Inflammatory macrophage treated with lipopolysaccharide for 4 hours (primary cell): ENCODE data around the gene IPO7.
A peak's percentile ranks its signal among the peaks of the same experiment; 100 is the strongest.
"Not testable (repeated sequence)": the region's sequence is repeated elsewhere in the genome, so short reads cannot be mapped to it uniquely, and the experiment has no call there.

Experiments
- DNase-seq: peaks from one replicate; pipeline ENCODE4 v3.0.0-alpha.2; 2020

Gene IPO7

DNA sequence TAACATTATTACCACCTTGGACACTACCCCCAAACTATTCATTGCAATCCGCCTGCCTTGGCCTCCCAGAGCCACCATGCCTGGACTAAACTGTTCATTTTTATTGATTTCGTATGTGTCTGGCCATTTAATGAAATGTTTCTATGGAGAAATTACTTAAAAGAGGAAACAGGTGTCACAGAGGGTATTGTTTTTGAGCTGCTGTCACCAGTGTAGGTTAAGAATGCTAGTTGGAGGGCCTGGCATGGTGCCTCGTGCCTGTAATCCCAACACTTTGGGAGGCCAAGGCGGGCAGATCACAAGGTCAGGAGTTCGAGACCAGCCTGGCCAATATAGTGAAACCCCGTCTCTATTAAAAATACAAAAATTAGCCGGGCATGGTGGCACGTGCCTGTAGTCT, 17.4 kb downstream of the IPO7 start:
- not testable (repeated sequence) for DNase-seq

DNA sequence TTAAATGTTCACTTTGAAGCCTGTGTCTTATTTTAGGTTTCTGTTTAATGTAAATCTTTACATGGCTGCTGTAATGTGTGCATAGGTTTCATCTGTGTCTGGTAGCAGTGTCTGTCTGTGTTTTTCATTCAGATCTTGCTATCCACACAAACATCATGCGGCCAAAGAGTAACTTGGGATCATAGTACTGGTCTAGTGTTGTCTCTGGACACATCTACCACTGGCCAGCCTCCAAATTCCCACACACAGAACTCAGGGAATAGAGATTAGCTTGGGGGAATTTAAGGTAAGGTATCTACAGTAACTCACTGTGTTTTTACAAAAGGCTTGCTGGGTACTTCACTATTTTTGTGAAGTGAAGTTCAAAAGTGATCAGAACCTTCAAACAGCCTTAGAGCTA, 44.3 kb downstream of the IPO7 start:
- no peak for DNase-seq

DNA sequence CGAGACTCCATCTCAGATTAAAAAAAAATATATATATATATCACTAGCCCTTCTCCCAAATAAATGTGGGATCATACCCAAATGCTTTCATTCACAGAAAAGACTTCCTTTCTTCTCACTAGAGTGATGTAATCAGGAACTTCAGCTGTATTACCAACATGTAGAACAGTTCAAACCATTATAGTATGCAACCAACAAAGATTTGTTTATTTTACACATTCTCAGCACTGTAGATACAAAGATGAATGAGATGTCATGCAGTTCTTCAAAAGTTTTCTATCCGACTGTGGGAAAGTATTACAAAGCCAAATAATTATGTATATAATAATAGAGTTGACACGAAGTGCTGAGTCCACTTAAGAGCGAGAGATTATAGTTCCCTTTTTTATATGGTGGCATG, 54.2 kb downstream of the IPO7 start:
- DNase-seq: no peak

DNA sequence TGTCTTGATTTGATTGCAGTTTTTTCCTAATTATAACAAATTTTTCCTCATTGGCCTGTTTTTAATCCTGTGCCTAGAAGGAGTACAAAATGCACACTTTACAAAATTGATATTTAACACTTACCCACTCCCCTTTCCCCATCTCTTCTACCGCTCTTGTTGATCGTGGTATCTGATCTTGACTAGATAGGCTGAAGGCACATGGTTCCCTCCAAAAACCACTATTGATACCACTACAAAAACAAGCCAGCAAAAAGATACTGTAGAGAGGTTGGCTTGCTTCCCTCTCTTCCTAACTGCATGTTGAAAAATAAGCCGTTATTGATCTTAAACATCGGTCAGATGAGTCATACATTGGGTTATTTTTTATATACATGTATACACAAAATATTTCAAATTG, 61.8 kb downstream of the IPO7 start:
- DNase-seq: no peak

DNA sequence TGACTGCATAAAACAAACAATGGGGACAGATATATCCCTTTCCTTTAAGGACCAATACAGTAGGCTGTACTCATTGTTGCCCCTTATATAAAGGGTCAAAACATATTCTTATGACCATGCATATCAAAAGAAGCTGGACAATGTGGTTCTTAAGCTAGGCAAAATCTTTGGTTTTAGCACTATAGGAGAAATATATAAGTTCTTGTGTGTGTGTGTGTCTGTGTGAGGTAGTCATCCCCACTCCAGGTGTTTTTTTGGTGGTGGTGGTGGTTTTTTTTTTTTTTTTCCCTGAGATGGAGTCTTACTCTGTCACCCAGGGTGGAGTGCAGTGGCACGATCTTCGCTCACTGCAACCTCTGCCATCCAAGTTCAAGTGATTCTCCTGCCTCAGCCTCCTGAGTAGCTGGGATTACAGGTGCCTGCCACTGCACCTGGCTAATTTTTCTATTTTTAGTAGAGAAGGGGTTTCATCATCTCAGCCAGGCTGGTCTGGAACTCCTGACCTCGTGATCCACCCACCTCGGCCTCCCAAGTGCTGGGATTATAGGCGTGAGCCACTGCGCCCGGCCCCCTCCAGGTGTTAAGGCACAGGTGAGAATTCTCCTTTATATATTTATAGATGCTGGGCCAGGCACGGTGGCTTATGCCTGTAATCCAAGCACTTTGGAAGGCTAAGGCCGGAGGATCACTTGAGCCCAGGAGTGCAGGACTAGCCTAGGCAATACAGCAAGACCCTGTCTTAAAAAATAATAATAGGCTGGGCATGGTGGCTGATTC, 64.3 kb downstream of the IPO7 start:
- no peak for DNase-seq

DNA sequence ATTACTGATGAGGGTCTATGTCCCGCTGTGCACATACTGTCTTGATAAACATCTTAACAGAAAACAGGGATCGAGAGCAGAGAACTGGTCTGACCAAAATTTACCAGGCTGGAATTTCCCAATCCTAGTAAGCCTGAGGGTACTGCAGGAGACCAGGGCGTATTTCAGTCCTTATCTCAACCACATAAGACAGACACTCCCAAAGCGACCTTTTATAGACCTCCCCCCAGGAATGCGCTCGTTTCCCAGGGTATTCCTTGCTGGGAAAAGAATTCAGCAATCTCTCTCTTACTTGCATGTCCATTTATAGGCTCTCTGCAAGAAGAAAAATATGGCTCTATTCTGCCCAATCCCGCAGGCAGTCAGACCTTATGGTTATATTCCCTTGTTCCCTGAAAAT, 67.6 kb downstream of the IPO7 start:
- DNase-seq: not testable (repeated sequence)

DNA sequence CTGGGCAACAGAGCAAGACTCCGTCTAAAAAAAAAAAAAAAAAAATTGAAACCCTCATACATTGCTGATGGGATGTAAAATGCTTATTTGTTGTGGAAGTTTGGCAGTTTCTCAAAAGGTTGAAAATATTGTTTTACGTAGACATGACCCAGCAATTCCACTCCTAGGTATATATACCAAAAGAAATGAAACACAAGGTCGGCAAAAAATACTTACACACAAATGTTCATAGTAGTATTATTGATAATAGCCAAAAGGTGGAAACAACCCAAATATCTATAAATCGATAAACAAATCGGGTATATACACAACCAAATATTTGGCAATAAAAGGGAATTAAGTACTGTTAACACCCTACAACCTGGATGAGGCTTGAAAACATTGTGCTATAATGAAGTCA, 71.3 kb downstream of the IPO7 start:
- DNase-seq: no peak

DNA sequence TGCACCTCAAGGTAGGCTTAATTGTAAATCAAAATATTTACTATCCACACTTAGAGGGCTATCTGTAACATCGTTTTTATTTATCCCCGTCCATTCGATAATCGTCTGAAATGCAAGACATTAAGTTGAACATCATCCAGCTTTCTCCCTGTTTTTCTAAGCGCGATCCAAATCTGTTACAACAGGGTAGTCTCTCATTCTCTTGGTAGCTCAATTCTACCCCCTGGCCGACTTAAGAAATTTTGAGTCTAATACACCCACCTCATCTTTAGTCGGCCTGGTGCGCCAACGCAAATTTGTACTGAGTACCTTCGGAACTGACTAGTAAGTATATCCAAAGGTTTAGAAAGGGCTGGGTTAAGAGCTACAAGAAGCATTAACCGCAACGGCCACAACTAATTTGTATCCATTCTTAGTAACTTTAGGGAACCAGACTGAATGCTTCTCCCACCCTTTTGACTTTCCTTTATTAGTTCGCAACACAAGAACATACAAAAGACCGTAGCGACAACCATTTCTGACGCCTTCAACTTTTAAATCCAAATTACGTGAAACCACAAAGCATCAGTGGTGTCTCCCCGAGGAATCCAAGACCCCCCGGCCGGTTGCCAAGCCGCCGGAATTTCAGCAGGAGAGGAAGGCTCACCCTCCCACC, 75.3 kb downstream of the IPO7 start:
- peak; percentile 60 for DNase-seq

DNA sequence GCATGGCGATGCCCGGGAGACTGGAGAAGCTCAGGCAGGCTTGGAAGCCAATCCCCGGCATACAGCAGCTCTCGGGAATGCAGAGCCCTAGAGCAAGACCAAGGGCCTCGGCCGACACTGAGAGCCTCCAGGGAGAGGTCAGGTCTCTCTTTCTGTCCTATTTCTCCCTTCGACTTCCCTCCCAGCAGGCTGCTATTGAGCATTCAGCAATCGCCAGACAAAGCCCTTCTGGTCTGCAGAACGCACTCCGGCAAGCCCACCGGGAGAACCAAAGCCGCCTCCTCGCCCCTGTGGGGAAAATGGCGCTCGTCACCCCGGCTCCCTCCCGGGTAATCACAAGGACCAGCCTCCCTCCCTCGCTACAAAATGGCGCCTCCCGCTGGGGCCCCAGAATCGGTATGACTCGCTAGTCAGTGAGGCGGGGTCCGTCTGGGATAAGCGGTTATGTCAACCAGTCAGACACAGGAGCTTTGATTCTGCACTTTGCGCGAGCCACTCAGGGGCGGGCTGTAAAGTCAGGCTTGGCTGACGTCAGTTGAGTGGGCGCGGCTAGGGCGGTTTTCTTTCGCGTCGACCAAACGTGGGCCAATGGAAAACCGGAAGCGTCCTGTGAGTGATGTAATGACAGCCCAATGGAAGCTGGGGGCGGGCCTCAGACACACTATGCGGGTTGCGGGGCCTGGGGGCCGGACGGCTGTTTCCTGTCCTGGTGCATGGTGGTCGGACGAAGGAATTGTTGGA, 76.0 kb downstream of the IPO7 start, which contains the start of gene ZNF143:
Gene ZNF143 (plus strand): TSS at position 691 of the 741 bp plus-strand sequence. CDS start 10,297 bp downstream, outside the sequence.
- peak; percentile 100 for DNase-seq

DNA sequence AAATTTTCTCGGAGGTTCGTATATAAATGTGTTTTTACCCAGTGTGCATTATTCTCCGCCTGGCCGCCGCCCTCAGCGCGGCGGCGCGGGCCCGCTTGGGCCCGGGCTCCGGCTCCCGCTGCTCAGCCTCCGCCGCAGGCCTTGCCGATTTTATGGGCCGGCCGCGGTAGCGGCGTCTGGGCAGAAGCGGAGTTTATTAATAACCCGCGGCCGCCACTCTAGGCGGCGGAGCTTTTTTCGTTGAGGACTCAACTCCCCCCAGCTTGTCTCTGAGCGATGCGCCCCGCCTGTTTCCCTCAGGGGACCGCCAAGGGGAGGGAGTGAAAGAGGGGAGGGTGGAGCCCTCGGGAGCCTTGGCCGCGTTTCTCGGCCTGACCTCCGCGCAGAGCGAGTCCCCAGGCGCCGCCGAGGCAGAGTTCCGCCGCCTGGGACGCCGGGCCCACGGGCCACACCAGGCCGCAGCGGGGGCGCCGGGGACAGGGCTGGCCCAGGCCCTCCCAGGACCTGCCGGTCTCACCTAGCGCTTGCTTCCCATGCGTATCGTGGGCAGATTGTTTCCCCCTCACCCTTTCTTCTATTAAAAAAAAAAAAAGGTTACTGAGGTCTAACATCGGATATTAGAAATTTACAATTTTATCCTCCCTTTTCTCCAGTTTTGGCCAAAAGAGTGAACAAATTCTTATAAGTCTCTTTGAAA, 76.8 kb downstream of the IPO7 start:
- peak; percentile 74 for DNase-seq

DNA sequence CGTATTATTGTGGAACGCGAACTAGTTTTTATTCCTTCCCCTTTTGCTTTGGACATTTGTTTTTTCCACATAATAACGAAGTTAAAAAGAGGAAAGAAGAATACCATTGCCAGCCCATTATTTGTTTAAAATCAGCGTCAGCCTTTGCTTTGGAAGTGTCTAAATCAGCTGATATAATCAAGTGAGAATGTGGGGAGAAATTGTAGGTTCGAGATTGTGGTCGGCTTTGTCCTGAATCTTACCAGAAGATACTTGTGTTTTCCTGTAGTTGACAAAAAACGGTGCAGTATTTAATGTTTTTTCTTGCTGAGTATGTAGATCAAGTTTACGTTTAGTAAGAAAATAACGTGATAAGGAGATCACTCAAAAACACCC, 77.3 kb downstream of the IPO7 start:
- peak; percentile 61 for DNase-seq

DNA sequence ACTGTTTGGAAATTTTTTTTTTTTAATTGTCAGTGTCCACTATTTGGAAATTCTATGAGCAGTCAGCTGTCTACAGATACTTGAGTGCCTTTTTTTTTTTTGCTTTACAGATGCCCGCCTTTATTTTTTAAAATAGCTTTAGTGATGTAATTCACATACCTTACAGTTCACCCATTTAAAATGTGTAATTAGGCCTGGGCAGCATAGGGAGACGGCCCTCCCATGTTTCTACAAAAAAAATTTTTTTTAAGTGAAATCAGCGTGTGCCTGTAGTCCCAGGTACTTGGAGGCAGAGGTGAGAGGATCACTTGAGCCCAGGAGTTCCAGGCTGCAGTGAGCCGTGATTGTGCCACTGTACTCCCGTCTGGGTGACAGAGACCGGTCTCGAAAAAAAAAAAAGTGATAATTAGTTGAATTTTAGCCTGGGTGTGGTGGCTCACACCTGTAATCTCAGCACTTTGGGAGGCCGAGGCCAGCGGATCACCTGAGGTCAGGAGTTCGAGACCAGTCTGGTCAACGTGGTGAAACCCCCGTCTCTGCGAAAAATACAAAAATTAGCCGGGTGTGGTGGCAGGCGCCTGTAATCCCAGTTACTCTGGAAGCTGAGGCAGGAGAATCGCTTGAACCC, 77.8 kb downstream of the IPO7 start:
- peak; percentile 16 for DNase-seq

DNA sequence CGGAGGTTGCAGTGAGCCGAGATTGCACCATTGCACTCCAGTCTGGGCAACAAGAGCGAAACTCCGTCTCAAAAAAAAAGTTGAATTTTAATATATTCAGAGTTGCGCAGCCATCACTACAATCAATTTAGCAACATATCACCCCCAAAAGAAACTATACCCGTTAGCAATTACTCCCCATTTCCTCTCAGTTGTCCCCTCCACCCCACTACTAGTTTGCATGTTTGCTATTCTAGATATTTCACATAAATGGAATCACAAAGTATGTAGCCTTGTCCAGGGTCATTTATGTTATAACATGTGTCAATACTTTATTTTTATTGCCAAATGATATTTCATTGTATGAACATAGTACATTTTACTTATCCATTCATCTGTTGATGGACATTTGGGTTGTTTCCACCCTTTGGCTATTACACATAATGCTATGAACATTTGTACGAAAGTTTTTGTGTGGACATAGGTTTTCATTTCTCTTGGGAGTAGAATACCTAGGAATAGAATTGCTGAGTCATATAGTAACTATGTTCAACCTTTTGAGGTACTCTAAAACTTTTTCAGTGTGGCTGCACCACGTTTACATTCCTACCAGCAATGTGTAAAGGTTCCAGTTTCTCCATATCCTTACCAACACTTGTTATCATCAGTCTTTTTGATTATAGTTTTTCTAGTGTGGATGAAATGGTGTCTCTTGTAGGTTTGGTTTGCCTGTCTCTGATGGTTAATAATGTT, 78.5 kb downstream of the IPO7 start:
- DNase-seq: no peak

DNA sequence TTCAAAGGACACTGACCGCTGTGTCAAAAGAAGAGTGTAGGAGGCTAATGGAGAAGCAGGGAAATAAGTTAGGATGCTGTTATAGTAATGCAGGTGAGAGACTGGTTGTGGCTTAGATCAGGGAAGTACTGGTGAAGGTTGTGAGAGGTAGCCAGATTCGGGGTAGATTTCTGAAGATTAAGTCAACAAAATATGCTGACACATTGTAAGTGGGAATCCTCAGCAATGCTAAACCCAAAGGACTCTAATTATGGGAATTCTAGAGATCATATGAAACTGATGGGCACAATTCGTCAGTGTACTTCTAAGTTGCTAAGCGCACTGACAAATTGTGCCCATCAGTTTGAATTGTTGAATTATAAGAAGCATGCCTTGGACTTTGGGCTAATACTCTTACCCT, 86.3 kb downstream of the IPO7 start:
- DNase-seq: no peak

DNA sequence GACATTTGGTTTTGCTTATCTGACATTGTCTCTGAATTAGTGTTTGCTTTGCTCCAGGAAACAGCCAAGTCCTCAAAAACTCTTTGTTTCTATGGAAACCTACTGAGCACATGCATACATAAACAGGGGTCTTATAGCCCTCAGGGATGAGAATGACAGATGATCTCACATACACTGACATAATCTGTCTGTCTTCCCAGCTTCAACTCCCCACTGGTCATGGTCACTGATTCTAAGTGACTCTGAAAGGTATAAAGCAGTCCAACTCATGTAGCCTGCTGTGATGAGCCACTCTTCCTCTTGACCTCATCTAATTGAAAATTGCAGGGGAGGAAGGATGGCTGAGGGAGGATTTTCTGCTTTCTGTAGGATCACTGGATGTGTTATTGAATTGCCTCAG, 89.0 kb downstream of the IPO7 start:
- no peak for DNase-seq

DNA sequence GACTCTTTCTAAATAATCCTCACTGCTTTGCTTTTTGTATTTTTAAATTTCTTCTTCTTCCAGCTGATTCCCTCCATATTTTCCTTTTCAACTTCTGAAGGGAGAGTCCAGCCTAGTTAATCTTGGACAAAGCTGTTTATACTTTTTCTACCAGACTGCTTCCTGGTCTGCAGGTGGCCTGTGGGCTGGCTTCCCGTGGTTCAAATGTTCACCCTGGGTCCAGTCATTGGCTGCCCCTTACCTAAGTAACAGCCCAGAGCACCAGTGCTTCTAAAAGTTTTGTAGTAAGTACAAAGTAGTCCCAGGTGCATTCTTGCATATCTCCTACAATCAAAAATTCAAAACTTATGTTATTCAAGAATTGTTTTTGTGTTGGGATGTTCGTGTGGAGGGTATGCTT, 95.4 kb downstream of the IPO7 start:
- no peak for DNase-seq

DNA sequence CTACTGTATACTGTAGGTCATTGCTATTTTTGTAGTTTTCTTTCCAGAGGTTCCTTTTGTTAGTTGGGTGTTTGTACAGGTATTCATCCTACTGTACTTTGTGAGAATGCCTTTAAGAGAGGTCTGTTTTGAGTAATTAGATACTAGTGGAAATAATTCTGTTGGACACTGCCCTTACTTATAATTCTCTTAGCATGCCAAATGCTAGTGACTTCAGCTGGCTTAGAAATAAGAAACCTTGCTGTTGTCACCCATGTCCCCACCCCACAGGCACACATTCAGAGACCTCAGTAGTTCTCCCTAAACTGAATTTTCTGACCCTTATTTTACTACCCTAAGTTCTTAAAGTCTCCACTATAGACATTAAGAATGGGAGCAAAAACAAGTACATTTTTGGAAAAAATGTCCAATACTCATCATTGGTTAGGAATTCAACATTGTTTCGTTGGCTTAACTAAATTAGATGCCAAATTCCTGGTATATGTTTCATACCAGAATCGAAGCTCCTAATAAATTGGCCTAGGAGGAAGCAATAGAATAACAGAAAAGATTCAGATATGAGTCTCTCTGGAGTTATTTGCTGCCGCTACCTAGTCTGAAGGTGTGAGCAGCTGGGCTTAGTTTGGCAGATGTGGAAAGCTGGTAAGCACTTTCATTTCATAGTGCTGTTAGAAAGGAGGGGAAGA, 104.8 kb downstream of the IPO7 start:
- DNase-seq: no peak

DNA sequence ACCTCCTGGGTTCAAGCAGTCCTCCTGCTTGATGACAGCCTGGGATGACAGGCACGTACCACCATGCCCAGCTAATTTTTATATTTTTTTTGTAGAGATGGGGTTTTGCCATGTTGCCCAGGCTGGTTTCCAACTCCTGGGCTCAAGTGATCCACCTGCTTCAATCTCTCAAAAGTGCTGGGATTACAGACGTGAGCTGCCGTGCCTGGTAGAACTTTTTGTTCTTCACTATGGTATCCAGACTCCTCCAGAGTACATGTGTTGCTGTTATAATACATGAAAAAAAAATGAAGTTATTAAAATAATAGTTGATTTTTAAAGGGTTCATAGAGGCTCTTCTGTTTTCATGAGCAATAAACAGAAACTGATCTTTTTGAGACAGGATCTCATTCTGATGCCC, 105.9 kb downstream of the IPO7 start:
- no peak for DNase-seq

DNA sequence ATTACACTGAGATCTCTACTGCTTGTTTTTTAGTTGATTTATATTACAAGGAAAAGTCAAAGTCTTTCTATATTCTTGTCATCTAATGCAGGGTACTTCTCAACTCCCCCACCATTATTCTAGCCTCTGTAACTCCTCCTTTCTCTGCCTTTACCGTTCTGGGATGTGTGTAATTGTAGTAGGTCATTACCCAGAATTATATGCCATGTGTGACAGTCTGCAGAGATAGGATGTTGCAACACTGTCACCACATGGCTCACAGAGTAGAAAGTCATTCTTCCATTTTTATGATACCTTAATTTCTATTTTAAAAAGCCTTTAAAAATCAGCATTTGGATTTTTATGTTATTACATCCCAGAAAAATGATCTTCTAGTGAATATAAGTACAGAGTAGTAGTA, 109.0 kb downstream of the IPO7 start:
- peak; percentile 24 for DNase-seq

DNA sequence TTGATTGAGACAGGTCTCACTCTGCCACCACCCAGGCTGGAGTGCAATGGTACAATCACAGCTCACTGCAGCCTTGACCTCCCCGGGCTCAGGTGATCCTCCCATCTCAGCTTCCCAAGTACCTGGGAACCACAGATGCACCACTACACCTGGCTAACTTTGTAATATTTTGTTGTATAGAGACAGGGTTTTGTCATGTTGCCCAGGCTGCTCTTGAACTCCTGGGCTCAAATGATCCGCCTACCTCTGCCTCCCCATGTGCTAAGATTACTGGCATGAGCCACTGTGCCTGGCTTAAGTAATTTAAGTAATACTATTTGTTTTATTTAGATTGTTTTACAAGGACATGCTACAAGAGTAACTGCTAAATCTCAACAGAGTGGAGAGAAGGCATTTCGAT, 109.9 kb downstream of the IPO7 start:
- no peak for DNase-seq

DNA sequence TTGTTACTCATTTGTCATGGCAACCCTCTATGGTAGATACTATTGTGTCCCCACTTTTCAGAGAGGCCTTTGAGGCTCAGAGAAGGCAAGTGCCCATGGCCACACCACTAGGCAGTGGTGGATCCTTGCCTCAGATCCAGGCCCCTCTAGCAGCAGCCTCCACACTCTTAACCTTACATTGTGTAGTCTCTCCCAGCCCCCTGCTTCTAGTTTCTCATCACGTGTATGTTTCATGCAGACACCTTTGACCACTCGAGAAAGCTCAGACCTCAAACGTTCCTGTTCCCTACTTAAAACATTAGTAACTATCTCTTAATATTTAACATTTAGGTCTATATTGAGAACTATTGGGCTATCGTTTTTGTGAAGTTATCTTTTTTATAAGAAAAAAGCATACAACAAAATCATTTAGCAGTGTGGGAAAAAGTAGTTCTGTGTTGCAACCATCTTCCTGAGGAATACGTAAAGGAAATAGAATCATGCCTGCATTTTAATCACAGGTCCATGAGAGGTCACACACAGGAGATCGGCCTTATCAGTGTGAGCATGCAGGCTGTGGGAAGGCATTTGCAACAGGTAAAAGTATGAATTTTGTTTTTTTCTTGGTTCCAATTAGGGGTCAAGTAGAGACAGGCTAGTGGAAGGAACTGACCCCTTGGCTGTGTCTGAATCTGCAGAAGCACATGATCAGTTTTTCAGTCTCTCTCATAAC, 111.5 kb downstream of the IPO7 start:
- DNase-seq: no peak
